Anterior cingulate cortex (tissue), 58 donors: ENCODE measurements around the gene RELT.

Source experiments
- DNase-seq, 58 donors: peaks; one replicate each; lab custom pipeline; 2025; lab: John Stamatoyannopoulos, UW

RELT gene

DNA sequence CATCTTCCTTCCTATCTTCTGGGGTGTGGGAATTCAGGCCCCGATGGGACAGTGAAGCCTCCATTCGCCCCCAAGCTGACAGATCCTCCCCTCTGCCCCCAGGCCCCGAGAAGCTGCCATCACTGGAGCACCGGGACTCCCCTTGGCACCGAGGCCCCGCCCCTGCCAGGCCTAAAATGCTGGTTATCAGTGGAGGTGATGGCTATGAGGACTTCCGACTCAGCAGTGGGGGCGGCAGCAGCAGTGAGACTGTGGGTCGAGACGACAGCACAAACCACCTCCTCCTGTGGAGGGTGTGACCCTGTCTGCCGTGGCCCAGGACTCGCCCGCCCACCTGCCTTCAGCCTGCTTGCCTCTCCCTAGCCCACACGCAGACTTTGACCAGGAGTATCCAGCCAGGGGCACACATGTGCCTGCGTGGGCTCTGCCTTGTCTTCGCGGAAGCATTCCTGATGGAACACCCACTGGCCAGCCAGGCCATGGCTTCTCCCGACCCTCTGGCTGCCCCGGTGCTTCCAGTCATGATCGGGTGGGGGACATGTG is 8.6 kb upstream of the RELT start:
- no peak for DNase-seq

DNA sequence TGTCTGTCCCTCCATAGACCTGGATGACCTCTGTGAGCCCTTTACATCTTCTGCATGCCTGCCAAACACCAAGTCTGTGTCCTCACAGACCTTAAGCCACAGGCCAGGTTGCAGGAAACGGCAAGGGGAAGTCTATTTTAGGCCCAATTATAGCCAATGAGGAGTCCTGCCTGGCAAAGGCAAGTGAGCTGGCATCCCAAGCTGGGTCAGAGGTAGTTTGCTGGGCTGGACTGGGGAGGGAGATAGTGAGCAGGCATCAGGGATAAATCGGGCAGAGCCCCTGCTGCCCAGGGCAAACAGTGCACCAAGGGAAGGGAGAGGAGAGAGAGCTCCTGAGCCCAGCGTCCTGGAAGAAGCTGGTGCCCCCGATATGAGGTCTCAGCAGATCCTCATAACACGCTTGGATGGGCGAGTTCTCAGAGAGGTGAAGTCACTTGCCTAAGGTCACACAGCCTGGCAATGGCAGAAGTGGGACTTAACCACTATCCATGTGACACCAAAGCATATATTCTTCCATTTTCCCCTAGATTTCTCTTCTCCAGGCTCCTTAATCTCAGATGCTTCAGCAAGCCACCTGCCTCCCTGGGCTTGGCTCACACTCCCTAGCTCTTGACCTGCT is 3.7 kb upstream of the RELT start:
- no peak for DNase-seq

DNA sequence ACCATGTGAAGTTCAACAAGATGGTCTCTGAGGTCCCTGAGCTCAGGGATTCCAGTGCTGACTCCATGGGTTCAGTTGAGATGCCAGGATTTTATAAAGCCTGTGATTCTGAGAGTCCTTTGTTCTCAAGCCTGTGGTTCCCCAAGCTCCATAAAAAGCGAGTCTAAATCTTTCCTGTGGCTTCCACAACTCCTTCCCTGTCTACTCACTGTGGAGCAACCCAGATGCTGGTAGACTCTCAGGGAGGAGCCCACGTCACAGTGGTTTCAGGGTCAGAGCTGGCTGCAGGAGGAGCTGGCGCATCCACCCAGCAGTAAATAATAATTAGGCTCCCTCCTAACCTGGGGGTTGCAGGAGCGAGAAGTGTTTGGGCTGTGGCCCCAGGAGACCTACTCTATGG is 2.0 kb upstream of the RELT start:
- DNase-seq: no peak

DNA sequence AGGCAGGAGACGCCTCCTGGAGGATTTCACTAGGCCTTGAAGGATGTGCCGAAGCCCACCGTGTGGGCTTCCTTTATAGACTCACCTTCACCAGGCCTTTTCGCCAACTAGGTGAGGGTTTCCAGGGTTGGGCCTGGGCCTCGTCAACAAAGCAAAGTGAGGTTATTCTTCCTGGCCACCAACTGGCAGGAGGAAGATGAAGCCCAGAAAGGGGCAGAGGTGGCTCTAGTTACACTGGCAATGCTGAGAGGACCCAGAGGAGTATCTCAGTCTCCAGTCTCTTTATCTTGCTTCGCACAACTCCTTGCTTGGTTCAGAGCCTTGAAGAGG is 404 bp upstream of the RELT start:
- DNase-seq: no peak

DNA sequence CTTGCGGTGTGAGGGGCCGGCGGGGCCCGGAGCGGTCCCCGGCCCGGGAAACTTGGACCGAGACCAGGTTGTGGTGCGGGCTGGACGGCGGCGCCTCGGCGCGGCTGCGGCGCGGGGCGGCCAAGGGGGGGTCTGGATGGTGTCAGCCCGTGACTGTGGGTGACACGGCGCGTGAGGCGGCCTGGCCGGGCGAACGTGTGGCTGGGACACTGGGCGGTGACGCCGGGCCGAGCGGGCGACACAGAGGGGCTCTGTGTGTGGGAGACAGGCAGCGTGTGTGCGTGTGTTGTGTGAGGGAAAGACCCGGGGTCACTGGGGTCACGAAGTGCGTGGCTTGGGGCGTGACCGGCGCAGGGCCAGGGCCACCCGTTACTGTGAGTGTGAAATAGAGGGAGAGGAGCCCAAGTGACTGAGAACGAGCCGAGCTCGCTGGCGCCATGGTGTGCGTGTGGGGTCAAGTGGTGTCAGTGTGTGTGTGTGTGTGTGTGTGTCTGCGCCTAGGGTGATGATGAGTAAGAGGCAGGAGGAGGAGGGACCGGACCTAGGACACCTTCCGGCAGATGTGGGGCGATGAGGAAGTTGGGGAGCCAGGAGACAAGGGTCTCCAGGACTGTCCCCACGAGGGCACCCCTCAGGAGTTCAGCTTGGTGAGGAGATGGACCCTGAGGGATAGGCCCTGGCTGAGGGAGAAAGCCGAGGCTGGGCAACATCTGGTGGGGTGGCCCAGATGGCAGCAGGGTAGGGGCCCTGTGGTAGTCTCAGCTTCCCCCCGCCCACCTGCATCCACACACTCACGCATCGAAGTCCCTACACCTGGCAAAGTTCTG is 817 bp downstream of the RELT start:
- peak in 34 of 58 donors; percentile 16 to 82 (median 50) for DNase-seq

DNA sequence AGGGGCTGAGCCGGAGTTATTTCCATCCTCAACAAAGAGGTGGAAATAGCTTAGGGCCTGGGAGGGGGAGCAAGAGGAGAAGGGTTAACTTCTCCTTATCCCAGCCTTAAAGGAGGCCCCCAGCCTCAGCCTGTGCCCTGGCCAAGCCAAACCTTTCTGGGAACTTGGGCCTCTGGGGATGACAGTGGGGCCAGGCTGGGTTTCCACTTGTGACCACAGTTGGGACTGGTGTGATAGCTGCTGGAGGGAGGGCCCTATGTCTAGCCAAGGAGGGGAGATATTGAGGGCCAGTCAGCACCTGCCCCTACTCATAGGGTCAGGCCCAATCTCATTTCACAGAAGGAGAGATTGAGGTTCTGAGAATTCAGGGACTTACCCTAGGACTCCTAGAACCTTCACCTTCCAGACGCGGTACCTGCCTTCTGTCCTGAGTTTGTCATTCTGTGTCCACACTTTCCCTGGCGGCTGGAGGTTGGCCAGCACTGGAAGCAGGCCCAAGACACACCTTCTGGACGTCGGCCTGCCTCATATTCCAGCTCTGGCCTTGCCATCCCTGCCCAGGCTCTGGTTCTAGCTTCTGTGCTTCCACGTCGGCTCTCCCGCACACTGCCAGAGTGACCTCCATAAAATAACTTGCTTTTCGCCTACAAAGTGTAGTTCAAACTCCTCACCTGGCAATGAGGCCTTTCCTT is 3.1 kb downstream of the RELT start:
- DNase-seq: no peak

DNA sequence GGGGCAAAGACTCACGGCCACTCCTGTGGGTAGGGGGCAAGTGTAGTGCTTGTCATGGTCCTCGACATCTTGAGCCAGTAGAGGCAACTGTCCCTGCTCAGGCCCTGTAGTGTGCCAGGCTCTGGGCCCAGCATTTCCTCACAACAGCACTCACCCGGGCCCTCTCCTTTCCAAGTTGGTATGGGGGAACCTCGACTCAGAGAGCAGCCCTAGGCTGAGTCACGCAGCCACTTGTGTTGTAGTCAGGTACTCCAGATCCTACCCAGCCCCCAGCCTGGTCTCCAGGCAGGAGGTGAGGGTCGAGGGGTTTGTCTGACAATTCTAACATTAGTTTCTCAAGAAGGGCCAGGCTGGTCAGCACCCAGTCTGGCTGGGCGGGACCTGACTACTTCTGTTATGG is 4.1 kb downstream of the RELT start:
- no peak for DNase-seq

DNA sequence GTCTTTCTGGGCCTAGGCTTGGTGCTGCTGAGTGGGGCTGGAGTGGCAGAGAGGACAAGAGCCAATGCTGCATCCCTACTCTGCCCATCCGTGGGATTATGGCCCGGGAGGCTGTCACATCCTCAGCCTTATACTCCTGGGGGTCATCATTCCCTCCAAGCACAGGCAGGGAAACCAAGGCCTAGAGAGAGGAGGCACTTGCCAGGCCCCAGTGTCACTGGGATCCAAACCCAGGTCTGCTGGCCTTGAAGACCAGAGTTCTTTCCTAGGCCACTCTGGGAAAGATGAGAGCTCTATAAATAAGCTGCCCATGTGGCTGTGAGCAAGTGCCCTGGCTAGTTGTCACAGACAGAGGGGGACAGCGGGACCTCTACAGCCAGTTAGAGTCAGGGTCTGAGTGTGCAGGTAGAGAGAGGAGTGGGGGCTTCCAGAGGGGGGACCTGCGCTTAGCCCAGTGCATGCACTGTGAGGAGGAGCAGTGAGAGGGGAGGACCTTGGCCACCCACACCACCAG is 4.8 kb downstream of the RELT start:
- DNase-seq: no peak

DNA sequence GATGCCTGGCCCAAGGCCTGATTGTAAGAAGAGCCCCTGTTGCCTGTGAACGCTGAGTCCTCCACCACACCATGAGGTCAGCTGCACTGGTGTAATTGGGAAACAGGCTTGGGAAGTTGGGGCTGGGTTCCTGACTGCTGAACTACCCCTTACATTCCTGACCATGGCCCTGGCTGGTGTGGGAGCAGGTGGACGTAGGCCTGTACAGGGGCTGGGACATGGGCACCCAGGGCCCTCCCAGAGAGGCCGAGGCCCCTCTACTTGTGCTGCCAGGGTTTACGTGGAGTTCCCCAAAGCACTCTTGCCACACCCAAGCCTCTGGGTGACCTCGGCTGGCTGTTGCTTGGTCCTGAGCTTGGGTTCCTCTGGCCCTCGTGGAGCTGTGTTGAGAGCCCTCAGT is 5.4 kb downstream of the RELT start:
- DNase-seq: no peak

DNA sequence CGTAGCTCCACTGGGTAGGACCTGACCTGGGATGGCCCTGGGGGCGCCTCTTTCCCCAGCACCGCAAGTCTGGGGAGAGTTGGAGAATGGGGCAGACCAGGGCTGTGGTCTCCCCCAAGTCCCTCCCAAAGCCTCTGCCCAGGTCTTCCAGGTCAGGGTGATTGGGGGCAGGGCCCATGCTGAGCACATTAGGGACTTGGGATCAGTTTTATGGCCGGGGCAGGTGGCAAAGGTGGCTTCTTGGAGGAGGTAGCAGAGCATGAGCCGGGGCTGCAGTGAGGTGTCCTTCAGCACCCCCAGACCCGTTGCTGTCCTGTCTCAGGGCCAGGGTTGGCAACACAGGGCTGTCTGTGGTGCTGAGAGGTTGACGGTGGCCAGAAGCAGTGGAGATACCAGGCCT is 6.0 kb downstream of the RELT start:
- no peak for DNase-seq

DNA sequence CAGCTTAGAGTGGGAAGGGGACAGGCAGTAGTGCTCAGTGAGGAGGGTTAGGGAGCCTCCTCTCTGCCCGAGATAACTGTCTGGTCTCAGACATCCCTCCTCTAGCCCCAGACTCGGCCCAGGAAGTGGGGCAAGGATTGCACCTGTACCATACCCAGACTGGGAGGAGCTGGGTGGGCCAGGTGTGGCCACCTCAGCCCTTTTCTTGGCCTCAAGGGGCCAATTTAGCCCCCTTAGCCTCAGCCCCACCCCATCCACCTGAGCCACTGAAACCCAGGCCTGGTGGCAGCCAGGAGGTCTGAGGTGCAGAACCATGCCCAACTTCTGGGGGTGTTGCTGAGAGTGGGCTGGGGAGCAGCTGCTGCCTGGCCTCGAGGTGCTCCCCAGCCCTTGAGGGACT is 6.5 kb downstream of the RELT start:
- no peak for DNase-seq

DNA sequence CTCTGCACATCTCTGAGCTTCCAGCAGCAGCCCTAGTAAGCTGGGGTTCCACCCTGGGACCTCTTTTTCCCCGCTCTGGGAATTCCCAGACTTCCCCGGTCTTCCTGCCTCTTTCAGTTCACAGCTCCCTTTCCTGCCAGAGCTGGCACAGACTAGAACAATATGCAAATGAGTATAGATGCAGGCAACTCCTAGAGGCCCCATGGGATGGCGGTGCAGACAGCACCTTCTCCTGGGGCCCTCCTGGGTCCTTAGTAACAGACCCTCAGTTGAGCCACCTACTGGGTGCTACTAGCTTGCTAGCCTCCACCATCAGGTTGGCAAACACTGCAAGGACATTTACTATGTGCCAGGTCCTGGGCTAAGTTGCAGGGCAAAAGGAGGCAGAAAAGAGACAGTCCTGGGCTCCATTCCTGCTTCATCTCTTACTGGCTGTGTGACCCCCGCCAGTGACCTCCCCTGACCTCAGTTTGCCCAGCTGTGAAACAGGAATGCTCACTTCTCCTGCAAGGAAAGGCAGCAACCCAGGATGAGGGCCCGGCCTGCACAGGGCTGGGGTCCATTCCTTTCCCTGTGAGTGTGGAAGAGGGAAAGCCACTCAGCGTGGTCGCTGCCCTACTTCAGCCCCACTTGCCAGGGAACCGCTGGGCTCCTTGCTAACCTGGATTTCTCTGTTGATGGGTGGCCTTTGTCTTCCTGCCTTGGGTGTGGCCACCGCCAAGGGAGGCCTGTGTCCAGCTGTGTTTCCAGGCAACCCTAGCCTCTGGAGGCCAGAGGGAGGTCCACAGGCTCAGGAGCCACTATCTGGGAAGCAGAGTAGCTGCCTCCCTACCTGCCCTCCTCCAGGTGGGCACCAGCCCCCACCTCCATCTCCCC is 7.3 kb downstream of the RELT start:
- DNase-seq: peak in 29 of 58 donors; percentile 14 to 69 (median 36)

DNA sequence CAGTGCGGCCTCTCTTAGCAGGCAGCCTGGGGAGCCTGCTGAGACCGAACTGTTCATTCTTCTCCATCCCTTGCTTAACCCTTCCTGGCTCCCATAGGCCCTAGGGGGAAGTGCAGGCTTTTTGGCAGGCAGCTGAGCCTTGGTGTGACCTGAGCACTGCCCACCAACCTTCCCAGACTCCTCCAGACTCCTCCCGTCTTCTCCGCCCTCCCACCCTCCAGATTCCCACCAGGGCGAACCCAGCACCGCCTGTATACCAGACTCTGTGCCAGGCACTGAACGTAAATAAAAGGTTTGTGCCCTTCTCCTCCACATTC is 7.9 kb downstream of the RELT start:
- no peak for DNase-seq

DNA sequence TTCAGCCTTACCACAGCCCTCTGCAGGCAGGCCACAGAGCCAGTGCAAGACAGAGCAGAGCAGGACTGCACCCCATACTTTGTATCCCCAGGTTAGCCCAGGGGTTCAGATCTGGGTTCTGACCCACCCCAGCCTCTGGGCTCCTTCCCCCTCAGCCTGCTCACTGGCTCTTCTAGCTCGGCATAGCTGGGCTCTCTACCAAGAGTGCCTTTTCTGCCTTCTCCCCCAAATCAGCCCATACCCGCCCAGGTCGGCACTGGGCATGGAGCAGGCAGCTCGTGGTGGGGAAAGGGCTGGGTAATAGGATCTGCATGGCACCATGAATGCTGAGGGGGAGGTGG is 8.3 kb downstream of the RELT start:
- no peak for DNase-seq

DNA sequence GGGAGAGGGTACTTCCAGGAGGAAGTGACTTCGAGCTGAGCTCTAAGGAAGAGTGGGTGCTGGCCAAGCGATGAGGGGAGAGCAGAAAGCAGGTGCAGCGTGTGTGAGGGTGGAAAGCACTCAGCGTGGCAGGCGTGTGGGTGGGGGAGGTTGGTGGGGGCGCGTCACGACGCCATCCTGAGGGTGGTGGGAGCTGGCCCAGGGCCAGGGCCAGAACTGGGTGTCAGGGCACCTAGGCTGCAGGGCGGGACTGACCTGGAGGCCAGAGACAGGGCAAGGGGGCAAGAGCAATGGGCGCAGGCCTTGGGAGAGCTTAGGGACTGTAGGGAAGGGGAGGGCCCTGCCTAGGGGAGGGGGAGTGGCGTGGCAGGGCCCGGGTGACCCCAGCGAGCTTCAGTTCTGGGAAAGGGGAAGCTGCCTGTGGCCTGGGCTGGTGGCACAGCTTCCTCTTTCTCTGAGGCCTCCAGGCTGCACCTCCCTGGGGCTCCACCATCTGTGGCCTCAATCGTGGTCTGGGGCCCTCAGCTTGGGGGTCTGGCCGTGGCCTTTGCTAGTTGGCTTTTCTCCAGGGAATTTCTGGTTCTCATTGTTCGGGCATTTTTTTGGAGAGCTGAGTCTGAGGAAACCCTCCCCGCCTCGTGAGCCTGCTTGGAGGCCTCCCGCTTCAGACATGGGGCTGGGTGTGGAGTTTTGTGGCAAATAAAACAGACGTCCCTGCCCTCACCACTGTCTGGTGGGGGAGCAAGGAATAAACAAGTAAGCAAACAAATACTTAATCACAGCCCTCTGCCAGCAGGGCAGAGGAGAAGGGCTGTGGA is 8.9 kb downstream of the RELT start:
- DNase-seq: peak in 26 of 58 donors; percentile 18 to 66 (median 39)

DNA sequence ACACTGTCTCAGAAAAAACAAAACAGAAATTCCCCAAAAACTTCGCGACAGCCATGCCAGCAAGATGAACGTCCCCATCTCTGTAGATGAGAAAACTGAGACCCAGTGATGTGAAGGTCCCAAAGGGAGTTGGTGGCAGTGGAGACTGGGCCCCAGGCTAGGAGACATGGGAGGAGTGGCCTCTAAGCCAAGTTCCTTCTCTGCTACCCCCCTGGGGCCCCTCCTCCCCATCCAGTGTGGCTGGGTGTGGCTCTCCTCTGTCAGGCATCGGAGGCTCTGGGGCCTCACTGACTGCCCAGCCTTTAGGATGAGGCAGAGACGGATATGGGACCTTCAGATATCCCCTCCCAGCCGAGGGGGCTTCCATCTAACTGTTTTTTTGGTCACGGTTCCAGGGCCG is 9.8 kb downstream of the RELT start:
- no peak for DNase-seq

DNA sequence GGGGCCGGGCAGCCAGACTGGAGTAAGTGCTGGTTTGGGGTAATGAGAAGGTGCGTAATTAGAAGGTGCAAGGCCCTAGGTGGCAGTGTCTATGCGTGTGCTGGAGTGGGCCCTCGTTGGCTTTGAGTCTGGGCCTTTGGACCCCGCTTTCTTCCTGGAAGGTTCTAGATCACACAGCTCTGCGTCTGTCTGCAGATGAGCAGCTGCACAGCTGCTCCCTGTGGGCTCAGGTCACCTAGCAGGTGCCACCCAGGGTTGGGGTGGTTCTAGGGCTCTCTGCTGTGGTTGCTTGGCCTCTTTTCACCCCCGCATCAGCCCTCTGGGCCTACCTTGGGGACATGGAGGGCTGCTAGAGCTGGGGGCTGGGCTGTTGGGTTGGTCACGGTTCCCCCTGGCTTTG is 10.3 kb downstream of the RELT start:
- DNase-seq: no peak

DNA sequence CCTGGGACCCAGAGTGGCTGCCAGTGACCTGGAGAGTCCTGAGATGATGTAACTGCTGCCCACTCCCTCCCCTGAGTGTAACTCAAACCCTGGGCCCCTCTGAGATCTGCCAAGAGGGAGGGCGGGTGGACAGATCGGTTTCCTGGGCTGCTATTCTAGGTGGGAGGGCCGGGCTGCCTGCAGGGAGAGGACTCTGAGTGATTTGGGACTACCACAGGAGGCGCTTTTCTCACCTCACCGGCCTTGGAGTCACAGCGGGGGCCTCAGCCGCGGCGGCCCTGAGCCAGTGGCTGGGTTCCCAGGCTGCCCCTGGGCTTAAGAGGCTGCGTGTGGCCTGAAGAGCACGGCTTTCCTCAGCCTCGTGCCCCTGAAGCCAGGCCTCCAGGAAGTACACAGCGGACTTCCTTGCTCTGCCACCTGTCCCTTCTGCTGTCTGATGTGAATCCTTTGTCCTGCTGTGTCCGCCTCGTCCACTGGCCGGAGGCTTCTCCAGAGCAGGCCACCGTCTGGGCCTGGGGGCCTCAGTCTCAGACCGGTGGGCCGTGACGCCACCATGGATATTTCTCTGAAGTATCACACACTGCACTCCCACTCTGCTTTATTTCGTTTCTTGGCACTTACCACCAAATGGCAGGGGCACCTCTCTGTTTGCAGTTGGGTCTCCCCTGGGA is 11.5 kb downstream of the RELT start:
- no peak for DNase-seq
